CD4-positive, alpha-beta memory T cell (primary cell): ENCODE measurements around the gene HNRNPF. TPM values are rescaled to one million over a fixed set of nuclear protein-coding genes. Genes with fewer than 3 reads are reported as not detected.
"Not testable (repeated sequence)": the region's sequence is repeated elsewhere in the genome, so short reads cannot be mapped to it uniquely, and the experiment has no call there.

Source experiments
- CTCF ChIA-PET: fragments of 350-600 bp; sonication (Branson Sonifier 250); formaldehyde crosslinking; loops from one replicate; lab custom pipeline; 2021; ENCODE audit warnings: inconsistent platforms; ENCODE audit not compliant: partially characterized antibody; lab: Charles Lee
- POLR2A ChIA-PET: fragments of 350-600 bp; sonication (Branson Sonifier 250); formaldehyde crosslinking; loops from one replicate; lab custom pipeline; 2021; ENCODE audit not compliant: partially characterized antibody; lab: Charles Lee
- DNase-seq, 5 donors: peaks; one replicate each; pipeline versions ENCODE4 v3.0.0 to v3.0.0-alpha.2; 2020 to 2022; ENCODE audit warnings: mixed read lengths in 1 of 5
- H3K27ac ChIP-seq: one replicate; pipeline ENCODE4 v1.7.0; 2013; ENCODE audit warnings: low read depth, low read length
- H3K27me3 ChIP-seq: 2 replicates; pipeline ENCODE4 v1.7.0; 2013; ENCODE audit warnings: mild to moderate bottlenecking, low read length, moderate library complexity; ENCODE audit not compliant: insufficient read depth
- H3K36me3 ChIP-seq: 2 replicates; pipeline ENCODE4 v1.7.0; 2013; ENCODE audit warnings: mild to moderate bottlenecking, low read length, moderate library complexity; ENCODE audit not compliant: insufficient read depth
- H3K4me1 ChIP-seq: 2 replicates; pipeline ENCODE4 v1.7.0; 2013; ENCODE audit warnings: mild to moderate bottlenecking, low read length, moderate library complexity; ENCODE audit not compliant: insufficient read depth
- H3K4me3 ChIP-seq, 2 donors: one replicate each; pipeline ENCODE4 v1.7.0; 2013; ENCODE audit warnings: low read length in 2 of 2, mild to moderate bottlenecking in 1 of 2
- H3K9me3 ChIP-seq, 2 donors: one replicate each; pipeline ENCODE4 v1.7.0; 2013; ENCODE audit warnings: low read length in 2 of 2, control low read depth in 1 of 2; ENCODE audit not compliant: control insufficient read depth in 1 of 2
- H3K27ac Mint-ChIP-seq, 7 donors: one replicate each; pipeline ENCODE4 v1.8.0; 2020 to 2021; ENCODE audit warnings: mixed read lengths in 7 of 7, mild to moderate bottlenecking in 6 of 7, inconsistent platforms in 3 of 7, moderate library complexity in 3 of 7
- H3K27me3 Mint-ChIP-seq, 2 donors: one replicate each; pipeline ENCODE4 v1.8.0; 2020 to 2021; ENCODE audit warnings: mixed read lengths in 2 of 2
- H3K36me3 Mint-ChIP-seq, 2 donors: one replicate each; pipeline ENCODE4 v1.8.0; 2020 to 2021; ENCODE audit warnings: mixed read lengths in 2 of 2, inconsistent platforms in 1 of 2, mild to moderate bottlenecking in 1 of 2
- H3K4me1 Mint-ChIP-seq, 4 donors: one replicate each; pipeline ENCODE4 v1.8.0; 2020 to 2021; ENCODE audit warnings: mixed read lengths in 4 of 4, mild to moderate bottlenecking in 1 of 4
- H3K4me3 Mint-ChIP-seq, 8 donors: one replicate each; pipeline ENCODE4 v1.8.0; 2020 to 2021; ENCODE audit warnings: mixed read lengths in 8 of 8, mild to moderate bottlenecking in 7 of 8, moderate library complexity in 6 of 8, inconsistent platforms in 3 of 8
- H3K9me3 Mint-ChIP-seq, 8 donors: one replicate each; pipeline ENCODE4 v1.8.0; 2020 to 2021; ENCODE audit warnings: mixed read lengths in 8 of 8, mild to moderate bottlenecking in 5 of 8, inconsistent platforms in 3 of 8, moderate library complexity in 1 of 8
- intact Hi-C: fragments of 100-400 bp; cut with micrococcal nuclease; formaldehyde crosslinking; loops from one replicate; pipeline ENCODE4 v1.15.1; 2023
- polyA plus RNA-seq, 2 donors: library from polyadenylated mRNA; unstranded; fragments of 300-500 nt; fragmentation: Illumina TruSeq; gene quantifications; one replicate each; pipeline ENCODE4 v1.2.3, GENCODE V29; 2021
- total RNA-seq, 2 experiments: library from RNA; stranded (reverse); gene quantifications; one replicate each; pipeline ENCODE4 v1.2.3, GENCODE V29; 2021

Gene HNRNPF
- total and polyA plus RNA-seq, 4 experiments from 2014 or later: 204 to 296 (median 224) TPM

GRCh38 chr10:43436291-43437140 is 27.5 kb upstream of the HNRNPF start, which contains the start of gene ZNF487:
Gene ZNF487, plus strand, starts transcription at chr10:43437111. Its CDS starts 38,703 bp downstream, at chr10:43475814.
- H3K27ac Mint-ChIP-seq: peak within 1 kb of the TSS; percentile 99 to 100 (median 99)

GRCh38 chr10:43430926-43431663 is 22.1 kb upstream of the HNRNPF start:
- intact Hi-C loops: no loop called here
- Histone ChIP-seq H3K4me3 (no peak overlapping the region), H3K27me3 (no peaks in the 10 kb centered on the region), H3K36me3 (no peaks in the 10 kb centered on the region), H3K4me1 (peaks cover 28% of the 10 kb centered on the region), H3K9me3 (no peaks in the 10 kb centered on the region), H3K27ac (no peak overlapping the region)
- Mint-ChIP-seq H3K4me1 (peaks cover 7 to 21% (median 13%) of the 10 kb centered on the region in 4 donors), H3K36me3 (peaks cover 3% of the 10 kb centered on the region in 2 donors), H3K27ac (peak overlapping the region in 2 of 7 donors; percentile 71 to 82), H3K4me3 (no peak overlapping the region), H3K27me3 (no peaks in the 10 kb centered on the region), H3K9me3 (no peaks in the 10 kb centered on the region)
- no peak for DNase-seq
- CTCF ChIA-PET: interaction anchor here (0.6 to 1.2 kb wide), 3 partner anchors 10 to 52 kb away, joined by 3 read pairs; no protein-coding TSS in a partner anchor
- POLR2A ChIA-PET: interaction anchor here (1.8 kb wide), 1 partner anchor 11 kb away, joined by 4 read pairs; no protein-coding TSS in a partner anchor

More at GRCh38 chr10:43436291-43437140, 27.5 kb upstream of the HNRNPF start, which contains the start of gene ZNF487:
- Histone ChIP-seq H3K4me1 (peaks cover 13% of the 10 kb centered on the region), H3K27ac (peak within 1 kb of the TSS; percentile 96), H3K27me3 (no peaks in the 10 kb centered on the region), H3K36me3 (no peaks in the 10 kb centered on the region), H3K4me3 (peak within 1 kb of the TSS; percentile 67 to 90), H3K9me3 (no peaks in the 10 kb centered on the region)
- ChIA-PET CTCF (interaction anchor here (0.6 to 3.7 kb wide), 9 partner anchors 12 to 46 kb away, joined by 3 to 19 read pairs (median 5); no protein-coding TSS in a partner anchor), POLR2A (interaction anchor here (1.0 to 5.3 kb wide), 21 partner anchors 9 to 798 kb away, joined by 3 to 60 read pairs (median 7); partner anchors contain the start of genes CSGALNACT2, HNRNPF and ZNF33B)
- peak; percentile 93 to 97 (median 94) for DNase-seq
- Mint-ChIP-seq H3K27me3 (no peaks in the 10 kb centered on the region), H3K36me3 (peaks cover 7 to 8% of the 10 kb centered on the region in 2 donors), H3K9me3 (peaks cover 0 to 5% (median 0%) of the 10 kb centered on the region in 8 donors), H3K4me3 (peak within 1 kb of the TSS; percentile 97 to 99 (median 97)), H3K4me1 (peaks cover 15 to 28% (median 21%) of the 10 kb centered on the region in 4 donors)
- intact Hi-C loops: loop anchor here (1.0 to 5.0 kb wide), 6 partner anchors 16 to 298 kb away; partner anchors contain the start of genes CSGALNACT2 and HNRNPF

- no peaks in the 10 kb centered on the region for H3K27me3 Mint-ChIP-seq
- no peaks in the 10 kb centered on the region for H3K9me3 Mint-ChIP-seq
- Histone ChIP-seq H3K27ac (no peak overlapping the region), H3K27me3 (no peaks in the 10 kb centered on the region), H3K36me3 (no peaks in the 10 kb centered on the region), H3K4me3 (no peak overlapping the region), H3K9me3 (no peaks in the 10 kb centered on the region), H3K4me1 (peaks cover 25% of the 10 kb centered on the region)
- peak; percentile 40 to 66 (median 50) for DNase-seq
- H3K4me1 Mint-ChIP-seq: peaks cover 7 to 20% (median 12%) of the 10 kb centered on the region in 4 donors
- no peaks in the 10 kb centered on the region for H3K36me3 Mint-ChIP-seq
- H3K4me3 Mint-ChIP-seq: peak overlapping the region in 7 of 8 donors; percentile 47 to 74 (median 58)
- CTCF ChIA-PET: interaction anchor here (0.7 to 1.4 kb wide), 3 partner anchors 17 to 37 kb away, joined by 3 to 5 read pairs (median 3); no protein-coding TSS in a partner anchor
- POLR2A ChIA-PET: interaction anchor here (0.6 to 1.8 kb wide), 5 partner anchors 9 to 31 kb away, joined by 3 to 11 read pairs (median 6); partner anchors contain the start of gene ZNF487
- peak overlapping the region; percentile 77 to 92 (median 90) for H3K27ac Mint-ChIP-seq
- intact Hi-C loops: no loop called here
Measured at GRCh38 chr10:43427166-43427825, 18.3 kb upstream of the HNRNPF start.

GRCh38 chr10:43426476-43426875 is 17.5 kb upstream of the HNRNPF start:
- H3K27ac Mint-ChIP-seq, H3K9me3 ChIP-seq, H3K27me3 ChIP-seq, H3K36me3 Mint-ChIP-seq, intact Hi-C loops, H3K27ac ChIP-seq, H3K27me3 Mint-ChIP-seq, DNase-seq, H3K4me3 ChIP-seq, H3K36me3 ChIP-seq, H3K4me3 Mint-ChIP-seq, H3K9me3 Mint-ChIP-seq: not testable (repeated sequence)
- peaks cover 30% of the 10 kb centered on the region for H3K4me1 ChIP-seq
- H3K4me1 Mint-ChIP-seq: peaks cover 9 to 24% (median 15%) of the 10 kb centered on the region in 4 donors
- ChIA-PET POLR2A (interaction anchor here (0.6 to 2.0 kb wide), 4 partner anchors 10 to 30 kb away, joined by 3 to 11 read pairs (median 5); partner anchors contain the start of gene ZNF487), CTCF (interaction anchor here (0.7 kb wide), 1 partner anchor 47 kb away, joined by 4 read pairs; no protein-coding TSS in a partner anchor)

- no peak overlapping the region for H3K27ac ChIP-seq
- H3K9me3 ChIP-seq: no peaks in the 10 kb centered on the region
- no peak overlapping the region for H3K4me3 ChIP-seq
- peaks cover 12 to 40% (median 29%) of the 10 kb centered on the region in 4 donors for H3K4me1 Mint-ChIP-seq
- ChIA-PET POLR2A (interaction anchor here (0.6 to 2.0 kb wide), 4 partner anchors 12 to 36 kb away, joined by 3 to 11 read pairs (median 4); partner anchors contain the start of gene ZNF487), CTCF (interaction anchor here (0.7 kb wide), 1 partner anchor 13 kb away, joined by 3 read pairs; the partner anchor contains the start of gene ZNF487)
- no peak overlapping the region for H3K27ac Mint-ChIP-seq
- no peak for DNase-seq
- no peaks in the 10 kb centered on the region for H3K36me3 ChIP-seq
- peaks cover 44% of the 10 kb centered on the region for H3K4me1 ChIP-seq
- no peaks in the 10 kb centered on the region for H3K9me3 Mint-ChIP-seq
- no peaks in the 10 kb centered on the region for H3K27me3 Mint-ChIP-seq
- H3K27me3 ChIP-seq: no peaks in the 10 kb centered on the region
- H3K4me3 Mint-ChIP-seq: no peak overlapping the region
- intact Hi-C loops: no loop called here
- H3K36me3 Mint-ChIP-seq: no peaks in the 10 kb centered on the region
Measured at GRCh38 chr10:43424416-43424815, 15.4 kb upstream of the HNRNPF start.

GRCh38 chr10:43421944-43422343 is 13.0 kb upstream of the HNRNPF start:
- H3K36me3 Mint-ChIP-seq, H3K36me3 ChIP-seq, H3K9me3 ChIP-seq, H3K9me3 Mint-ChIP-seq, H3K27me3 ChIP-seq, H3K4me3 ChIP-seq, intact Hi-C loops, DNase-seq, H3K27me3 Mint-ChIP-seq: not testable (repeated sequence)
- Histone ChIP-seq H3K4me1 (peaks cover 49% of the 10 kb centered on the region), H3K27ac (peak overlapping the region; percentile 82)
- ChIA-PET POLR2A (interaction anchor here (0.8 to 4.9 kb wide), 5 partner anchors 11 to 30 kb away, joined by 3 to 106 read pairs (median 16); partner anchors contain the start of genes HNRNPF and ZNF487), CTCF (interaction anchor here (0.7 to 2.4 kb wide), 2 partner anchors 10 to 30 kb away, joined by 3 to 6 read pairs; no protein-coding TSS in a partner anchor)
- H3K4me1 Mint-ChIP-seq: peaks cover 17 to 53% (median 37%) of the 10 kb centered on the region in 4 donors
- peak overlapping the region in 5 of 7 donors; percentile 24 to 98 (median 47) for H3K27ac Mint-ChIP-seq
- H3K4me3 Mint-ChIP-seq: peak overlapping the region in 3 of 8 donors; percentile 55 to 65 (median 55)
